HG02642 (cell line): Measurements from ENCODE around the gene HAND2.

Experiments used
- ATAC-seq: cut with Tn5 transposase; IDR thresholded peaks from one replicate; pipeline ENCODE4 v1.9.1; 2021; ENCODE audit warnings: mild to moderate bottlenecking; ENCODE audit not compliant: unreplicated experiment, poor library complexity

HAND2 gene

GRCh38 chr4:173506597-173507211 lies 23.3 kb downstream of the HAND2 start:
- ATAC-seq: peak; percentile 27

DNA sequence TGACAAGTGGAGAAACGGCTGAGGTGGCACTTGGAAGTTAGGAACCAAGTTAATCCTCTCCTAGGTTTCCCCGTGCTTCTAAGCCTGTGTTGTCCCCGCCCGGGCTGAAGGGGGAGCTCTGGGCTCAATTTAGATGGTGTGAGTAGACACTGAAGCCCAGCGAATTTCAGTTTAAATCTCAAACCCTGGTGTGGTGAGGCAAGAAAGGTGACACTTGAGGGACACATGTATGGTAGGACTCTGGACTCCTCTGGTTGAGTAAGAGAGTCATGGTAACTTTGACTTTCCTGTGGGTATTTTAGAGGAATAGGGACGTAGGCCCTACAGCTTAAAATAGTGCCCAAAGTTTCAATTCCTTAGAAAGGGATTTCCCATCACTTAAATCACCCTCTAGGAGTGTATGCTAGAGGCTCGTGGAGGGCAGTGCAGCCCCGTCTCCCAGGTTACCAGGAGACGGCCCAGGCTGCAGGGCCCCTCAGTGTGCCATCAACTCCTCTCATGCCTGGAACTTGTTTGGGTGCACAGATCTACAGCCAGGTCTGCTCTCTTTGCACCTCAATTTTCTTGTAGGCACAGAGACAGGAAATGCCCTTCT lies 24.0 kb downstream of the HAND2 start:
- ATAC-seq: peak; percentile 67

DNA sequence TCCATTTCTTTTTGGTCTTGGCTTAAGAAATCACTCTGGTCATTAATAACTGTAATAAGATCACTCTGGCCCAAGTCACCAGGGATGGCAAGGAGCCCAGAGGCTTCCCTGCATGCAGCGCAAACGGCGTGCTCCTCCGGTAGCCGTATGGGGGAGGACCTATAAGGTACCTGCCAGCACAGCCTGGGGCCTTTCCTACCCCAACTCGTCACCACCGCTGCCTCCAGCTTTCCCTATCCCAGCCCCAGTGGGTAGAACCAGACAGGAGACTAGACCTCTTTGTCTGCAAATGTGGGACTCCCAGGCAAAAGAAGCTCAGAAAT lies 25.9 kb downstream of the HAND2 start:
- no peak for ATAC-seq

GRCh38 chr4:173503330-173504180 lies 26.5 kb downstream of the HAND2 start:
- no peak for ATAC-seq

DNA sequence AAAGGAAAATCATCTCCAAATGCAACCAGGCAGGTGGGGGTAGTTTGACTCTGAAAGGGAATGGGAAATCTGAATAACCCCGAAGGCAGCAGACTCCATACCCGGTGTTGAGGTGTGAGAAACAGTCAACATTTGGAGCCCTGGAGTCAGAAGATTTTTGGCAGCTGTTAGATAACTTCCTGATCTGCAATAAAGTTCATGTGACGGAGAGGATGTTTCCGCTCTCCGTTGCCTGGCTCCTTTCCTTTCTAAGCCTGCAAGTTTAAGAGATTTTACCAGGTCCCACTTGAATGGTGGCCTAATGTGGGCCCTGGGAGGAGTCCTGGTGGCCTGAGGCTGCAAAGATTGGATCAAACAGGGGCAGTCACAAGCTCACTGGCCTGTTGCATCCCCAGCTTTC lies 27.7 kb downstream of the HAND2 start:
- ATAC-seq: no peak

- no peak for ATAC-seq
These were observed 28.4 kb downstream of the HAND2 start for GRCh38 chr4:173501592-173502150.

GRCh38 chr4:173500841-173501591 lies 29.0 kb downstream of the HAND2 start:
- ATAC-seq: peak; percentile 25

- ATAC-seq: no peak
These were observed 30.1 kb downstream of the HAND2 start for GRCh38 chr4:173499658-173500535.

GRCh38 chr4:173498771-173499170 lies 31.3 kb downstream of the HAND2 start:
- no peak for ATAC-seq

GRCh38 chr4:173498023-173498422 lies 32.0 kb downstream of the HAND2 start:
- no peak for ATAC-seq

DNA sequence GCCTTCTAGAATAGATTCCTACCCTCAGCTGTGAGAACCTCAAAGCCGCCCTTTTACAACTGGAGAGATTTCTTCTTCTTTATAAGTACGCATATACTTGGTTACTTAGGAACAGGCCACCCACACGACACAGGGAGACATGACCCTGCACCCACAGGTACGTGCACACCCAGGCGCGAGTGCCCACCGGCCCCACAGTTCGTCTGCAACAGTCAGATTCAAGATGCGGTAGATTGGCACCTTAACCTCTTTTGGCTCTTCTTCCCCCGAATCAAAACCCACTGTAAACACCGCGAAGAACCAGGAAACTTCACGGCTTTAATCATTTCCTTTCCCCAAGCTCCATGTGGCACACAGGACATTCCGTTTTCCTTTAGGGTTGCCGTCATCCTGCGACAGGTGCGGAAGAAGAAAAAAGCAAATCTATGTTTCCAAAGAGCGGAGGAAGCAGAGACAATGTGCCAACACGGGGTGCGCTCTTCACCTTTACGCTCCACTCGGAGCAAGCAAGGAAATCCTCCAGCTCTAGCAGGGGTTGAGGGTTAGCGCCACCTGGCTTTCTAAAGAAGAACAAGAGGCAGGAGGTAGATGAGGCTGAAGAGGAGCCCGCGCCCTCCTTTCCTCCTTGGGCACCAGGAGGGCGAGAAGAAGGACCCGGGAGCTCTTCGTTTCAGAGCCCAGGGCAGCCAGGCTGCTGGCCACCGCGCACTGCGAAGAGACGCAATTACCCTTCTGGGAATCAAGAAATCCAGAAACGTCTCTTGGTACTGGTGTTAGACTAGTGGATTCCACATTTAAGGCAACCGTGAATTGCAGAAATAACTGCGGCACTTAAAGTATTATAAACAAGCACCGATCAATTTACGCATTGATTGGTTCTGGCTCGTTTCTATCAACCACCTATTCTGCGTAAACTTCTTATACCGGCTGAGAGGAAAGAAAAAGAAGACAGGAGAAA lies 35.7 kb downstream of the HAND2 start:
- peak; percentile 98 for ATAC-seq

DNA sequence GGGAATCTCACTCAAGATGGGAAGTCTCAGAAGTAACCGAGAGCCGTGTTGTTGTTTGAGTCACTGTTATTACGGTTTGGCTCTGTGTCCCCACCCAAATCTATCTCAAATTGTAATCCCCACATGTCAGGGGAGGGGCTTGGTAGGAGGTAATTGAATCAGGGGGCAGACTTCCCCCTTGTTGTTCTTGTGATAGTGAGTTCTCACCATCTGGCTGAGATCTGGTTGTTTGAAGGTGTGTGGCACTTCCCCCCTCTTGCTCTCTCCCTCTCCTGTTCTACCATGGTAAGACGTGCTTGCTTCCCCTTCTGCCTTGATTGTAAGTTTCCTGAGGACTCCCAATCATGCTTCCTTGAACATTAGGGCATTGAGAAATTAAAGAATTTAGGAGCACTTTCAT lies 37.0 kb downstream of the HAND2 start:
- ATAC-seq: no peak

- no peak for ATAC-seq
These were observed 37.7 kb downstream of the HAND2 start for GRCh38 chr4:173492315-173492714.

DNA sequence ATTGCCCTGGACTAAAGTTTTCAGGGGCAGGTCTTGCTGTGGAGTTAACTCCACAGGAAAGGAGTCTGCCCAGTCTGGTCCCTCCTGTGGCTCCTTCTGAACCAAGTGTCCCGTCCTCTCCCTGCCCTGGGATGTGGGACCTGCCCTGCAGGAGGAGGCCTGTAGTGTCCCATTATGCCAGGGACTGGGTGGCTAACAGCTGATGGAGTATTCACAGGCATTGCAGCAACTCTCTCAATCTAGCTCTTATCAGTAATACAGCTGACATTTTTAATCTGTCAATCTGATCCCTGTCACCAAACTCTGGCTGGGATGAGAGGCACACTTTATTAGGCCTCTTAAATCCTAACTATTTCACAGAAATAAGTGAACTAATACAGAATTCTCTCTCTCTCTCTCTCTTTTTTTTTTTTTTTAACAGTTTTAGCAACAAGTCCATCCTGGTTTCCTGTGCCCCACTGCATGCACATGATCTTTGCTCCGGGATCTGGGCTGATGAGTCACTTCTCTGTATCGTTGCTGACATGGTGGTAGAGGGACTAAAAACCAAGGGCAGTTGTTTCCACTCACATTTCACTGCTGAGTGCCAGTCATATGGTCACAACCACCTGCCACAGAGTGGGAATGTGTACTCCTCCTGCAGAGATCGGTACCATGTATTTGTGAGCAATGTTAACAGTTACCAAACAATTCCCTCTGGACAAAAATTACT lies 39.1 kb downstream of the HAND2 start:
- ATAC-seq: no peak

DNA sequence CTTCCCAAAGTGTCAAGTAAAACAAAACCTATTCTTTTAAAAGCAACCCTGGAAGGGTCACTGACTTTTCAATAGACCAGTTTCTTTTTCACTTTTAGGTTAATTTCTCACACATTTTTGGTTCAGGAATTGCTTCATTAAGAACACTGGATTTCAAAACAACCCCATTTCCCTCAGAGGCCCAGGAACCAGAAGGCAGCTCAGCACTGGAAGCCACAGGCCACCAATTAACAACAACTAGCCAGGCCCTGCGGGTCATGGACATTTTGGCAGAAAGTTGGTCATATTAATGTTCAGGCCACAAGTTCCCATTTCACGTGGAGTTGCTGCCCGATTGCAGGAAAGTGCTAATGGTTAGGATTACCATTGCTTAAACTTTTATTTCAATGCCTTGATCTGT lies 39.8 kb downstream of the HAND2 start:
- no peak for ATAC-seq

DNA sequence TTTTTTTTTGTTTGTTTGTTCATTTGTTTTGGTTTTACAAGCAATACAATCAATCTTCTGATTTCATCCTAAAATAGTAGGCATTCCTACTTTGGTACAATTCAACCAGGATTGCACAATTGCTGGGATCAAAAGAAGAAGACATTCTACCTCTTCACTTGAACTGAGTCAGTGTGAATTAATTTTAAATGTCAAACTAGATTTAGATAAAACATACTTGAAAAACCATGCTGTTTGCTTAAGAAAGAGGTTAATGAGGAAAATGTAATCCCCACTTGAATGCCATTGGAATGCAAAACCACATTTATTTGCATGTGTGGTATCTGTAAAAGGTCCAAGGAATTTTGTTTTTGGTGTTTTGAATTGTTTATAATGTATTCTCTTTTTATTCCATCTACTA lies 40.5 kb downstream of the HAND2 start:
- ATAC-seq: no peak

DNA sequence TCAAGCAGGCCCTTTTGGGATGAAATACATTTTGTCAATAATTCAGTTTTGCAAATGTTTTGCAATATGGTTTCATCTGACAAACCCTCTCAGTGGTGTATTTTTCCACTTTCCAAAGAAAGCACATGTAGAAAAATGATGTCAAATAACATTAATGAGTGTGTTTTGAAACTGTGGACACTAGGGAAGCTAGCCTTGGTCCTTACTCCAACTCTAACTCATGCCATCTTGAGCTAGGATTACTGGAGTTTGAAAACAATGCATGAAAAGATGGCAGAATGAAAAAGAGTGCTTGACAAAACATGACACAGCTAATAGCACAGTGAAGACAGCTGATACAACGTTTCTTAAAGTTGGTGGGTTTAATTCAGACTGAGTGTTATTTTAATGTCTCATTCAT lies 41.4 kb downstream of the HAND2 start:
- ATAC-seq: no peak

- no peak for ATAC-seq
These were observed 42.0 kb downstream of the HAND2 start for GRCh38 chr4:173488074-173488473.
